Stimulated activated CD8-positive, alpha-beta memory T cell treated with anti-CD3 and anti-CD28 coated beads, Interleukin-2, amount 100 ng/mL, for 1 hour (primary cell): Measurements from ENCODE around the gene AQP3.
"Not testable (repeated sequence)": the region's sequence is repeated elsewhere in the genome, so short reads cannot be mapped to it uniquely, and the experiment has no call there.

Experiments used
- DNase-seq, 2 donors: peaks; one replicate each; pipeline ENCODE4 v3.0.0-alpha.2; 2020; ENCODE audit warnings: low read depth in 2 of 2

AQP3 gene

DNA sequence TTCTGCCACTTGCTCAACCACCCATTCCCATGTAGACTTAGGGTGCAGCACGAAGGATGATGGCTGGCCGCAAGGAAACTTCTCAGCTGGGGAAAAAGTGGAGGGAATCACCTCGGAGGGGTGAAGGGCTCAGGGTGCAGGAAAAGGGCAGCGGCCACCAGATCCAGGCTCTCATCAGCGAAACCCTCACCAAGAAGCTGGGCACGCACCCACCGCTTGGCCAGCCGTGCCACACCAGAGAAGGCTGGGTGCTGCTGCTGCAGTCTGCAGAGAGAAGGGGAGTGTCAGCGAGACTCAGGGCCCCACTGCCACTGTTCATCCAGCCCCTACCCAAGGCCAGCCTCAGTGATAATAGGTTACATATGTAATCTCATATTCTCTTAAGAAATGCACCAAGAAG, 17.7 kb upstream of the AQP3 start:
- no peak for DNase-seq

GRCh38 chr9:33464045-33464636, 16.7 kb upstream of the AQP3 start:
- DNase-seq = no peak

DNA sequence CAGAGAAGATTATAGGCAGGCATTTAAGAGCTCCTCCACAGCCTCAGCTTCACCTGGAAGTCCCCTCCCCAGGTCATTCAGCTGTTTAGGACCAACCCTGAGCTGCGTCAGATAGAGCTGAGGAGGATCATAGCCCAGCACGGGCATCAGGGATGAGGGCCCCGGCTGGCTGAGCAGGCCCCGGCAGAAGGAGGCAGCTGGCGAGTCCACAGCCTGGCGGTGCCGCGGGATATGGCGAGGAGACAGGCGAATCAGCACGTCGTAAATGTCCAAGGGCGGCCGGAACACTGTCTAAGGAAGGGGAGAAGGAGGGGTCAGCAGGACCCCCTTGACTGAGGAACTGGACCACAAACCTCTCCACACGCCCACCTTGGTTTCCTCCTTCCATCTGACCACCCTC, 15.8 kb upstream of the AQP3 start:
- DNase-seq = no peak

DNA sequence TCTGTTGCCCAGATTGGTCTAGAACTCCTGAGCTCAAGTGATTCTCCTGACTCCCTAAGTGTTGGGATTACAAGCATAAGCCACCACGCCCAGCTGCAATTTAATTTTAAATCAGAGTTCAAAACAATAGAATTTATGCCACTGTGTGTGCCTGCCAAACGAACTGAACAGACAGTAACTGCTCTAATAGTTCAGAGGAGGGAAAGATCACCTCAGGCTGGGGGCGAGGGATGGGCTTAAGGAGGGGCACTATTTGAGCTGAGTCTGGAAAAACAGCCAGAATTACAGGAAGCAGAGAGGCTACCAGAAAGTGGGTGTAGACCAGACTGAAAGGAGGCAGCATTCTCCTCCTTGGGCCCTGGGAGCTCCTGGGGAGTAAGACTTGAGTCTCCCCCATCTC, 14.1 kb upstream of the AQP3 start:
- DNase-seq = no peak

- DNase-seq = no peak
Measured at GRCh38 chr9:33460854-33461253, 13.5 kb upstream of the AQP3 start.

GRCh38 chr9:33459115-33459514, 11.7 kb upstream of the AQP3 start:
- no peak for DNase-seq

GRCh38 chr9:33458444-33458843, 11.1 kb upstream of the AQP3 start:
- DNase-seq = peak; percentile 27 to 50

DNA sequence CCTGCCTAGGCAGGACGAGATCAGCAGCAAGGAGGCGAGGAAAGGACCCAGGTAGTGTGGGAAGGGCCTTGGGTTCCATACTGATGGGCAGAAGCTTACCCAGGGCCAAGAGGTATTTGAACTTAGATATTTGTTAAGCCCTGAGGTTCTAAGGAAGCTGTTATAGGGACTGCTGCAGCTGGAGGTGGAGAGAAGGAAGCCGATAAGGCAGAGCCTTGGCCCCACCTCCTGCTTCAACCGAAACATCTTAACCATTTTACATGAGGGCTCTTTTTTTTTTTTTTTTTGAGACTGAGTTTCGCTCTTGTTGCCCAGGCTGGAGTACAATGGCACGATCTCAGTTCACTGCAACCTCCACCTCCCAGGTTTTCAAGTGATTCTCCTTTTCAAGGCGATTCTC, 8.6 kb upstream of the AQP3 start:
- DNase-seq = no peak

DNA sequence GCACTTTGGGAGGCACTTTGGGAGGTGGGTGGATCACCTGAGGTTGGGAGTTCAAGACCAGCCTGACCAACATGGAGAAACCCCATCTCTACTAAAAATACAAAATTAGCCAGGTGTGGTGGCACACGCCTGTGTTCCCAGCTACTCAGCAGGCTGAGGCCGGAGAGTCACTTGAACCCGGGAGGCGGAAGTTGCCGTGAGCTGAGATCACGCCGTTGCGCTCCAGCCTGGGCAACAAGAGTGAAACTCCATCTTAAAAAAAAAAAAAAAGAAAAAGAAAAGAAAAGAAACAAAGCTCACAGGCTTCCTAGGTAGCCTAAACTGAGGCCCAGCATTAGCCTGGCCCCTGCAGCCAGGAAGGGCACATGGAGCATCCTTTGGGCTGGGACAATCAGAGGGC, 8.1 kb upstream of the AQP3 start:
- DNase-seq = not testable (repeated sequence)

- DNase-seq = not testable (repeated sequence)
Measured at GRCh38 chr9:33454661-33455026, 7.3 kb upstream of the AQP3 start.

DNA sequence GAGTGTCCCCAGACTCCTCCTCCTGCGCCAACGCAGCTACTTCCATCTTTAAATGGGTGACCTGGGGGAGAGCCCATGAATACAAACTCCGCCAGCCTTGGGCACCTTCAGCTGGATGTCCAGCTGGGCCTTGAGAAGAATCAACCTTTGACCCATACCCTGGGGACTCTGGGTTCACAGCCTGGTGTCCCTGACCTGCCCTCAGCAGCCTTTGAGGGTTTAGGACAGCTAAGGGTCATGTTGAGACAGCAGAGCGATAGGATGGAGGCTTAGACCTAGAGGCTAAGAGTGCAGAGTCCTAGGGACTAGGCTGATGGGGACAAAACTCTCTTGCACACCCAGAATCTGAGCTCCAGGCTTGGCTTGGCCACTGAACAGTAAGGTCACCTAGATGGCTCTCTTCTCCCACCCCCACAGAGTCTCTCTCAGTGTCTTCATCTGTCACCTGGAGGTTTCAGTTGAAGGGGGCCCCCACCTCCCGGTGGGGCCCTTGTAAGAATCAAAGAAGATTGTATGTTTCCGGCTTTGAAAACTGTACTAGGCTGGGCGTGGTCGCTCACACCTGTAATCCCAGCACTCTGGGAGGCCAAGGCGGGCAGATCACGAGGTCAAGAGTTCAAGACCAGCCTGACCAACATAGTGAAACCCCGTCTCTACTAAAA, 6.7 kb upstream of the AQP3 start:
- DNase-seq = no peak

DNA sequence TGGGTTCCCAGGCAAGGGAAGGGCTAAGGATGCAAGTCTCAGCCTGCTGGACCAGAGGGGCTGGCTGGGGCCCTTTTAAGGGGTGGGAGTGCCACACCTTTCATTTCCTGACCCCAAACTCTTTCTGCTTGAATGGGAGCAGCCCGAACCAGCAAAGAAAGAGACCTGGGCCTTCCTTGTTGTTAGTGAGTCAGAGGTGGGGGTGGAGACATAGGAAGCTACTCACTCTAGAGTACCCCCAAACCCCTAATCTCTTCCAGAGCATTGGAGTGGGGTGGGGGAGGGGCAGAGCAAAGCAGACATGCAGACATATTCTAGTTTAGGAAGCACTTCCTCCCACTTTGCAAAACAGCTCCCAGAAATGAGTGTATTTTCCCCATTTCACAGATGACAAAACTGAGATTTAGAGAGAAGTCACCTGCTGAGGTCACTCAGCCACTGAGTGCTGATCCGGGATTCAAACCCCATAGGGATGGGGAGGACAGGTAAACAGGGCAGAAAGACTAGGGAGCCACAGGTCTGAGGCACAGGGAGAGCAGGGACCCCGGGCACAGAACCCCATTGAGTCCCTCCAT, 6.0 kb upstream of the AQP3 start:
- DNase-seq = no peak

DNA sequence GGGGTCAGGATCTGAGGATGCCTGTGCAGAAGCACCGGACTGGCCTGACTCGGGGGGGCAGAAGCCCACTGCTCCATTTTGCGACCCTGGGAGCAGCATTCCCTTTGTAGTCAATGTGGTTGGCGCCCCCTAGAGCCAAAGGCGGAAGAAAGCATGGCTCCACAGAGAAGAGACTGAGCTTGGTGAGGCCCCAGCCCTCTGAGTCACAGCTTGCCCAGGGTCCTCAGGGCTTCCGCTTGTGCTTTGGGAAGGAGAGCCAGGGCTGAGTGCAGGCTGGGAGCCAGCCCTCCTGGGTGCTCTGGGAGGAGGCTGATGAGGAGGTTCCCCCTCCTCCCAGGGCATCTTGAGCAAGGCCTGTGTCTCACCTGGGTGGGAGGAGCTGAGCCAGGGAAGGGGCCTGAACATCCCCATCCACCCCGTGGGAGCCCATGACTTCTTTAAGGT, 5.5 kb upstream of the AQP3 start:
- peak; percentile 14 to 16 for DNase-seq

DNA sequence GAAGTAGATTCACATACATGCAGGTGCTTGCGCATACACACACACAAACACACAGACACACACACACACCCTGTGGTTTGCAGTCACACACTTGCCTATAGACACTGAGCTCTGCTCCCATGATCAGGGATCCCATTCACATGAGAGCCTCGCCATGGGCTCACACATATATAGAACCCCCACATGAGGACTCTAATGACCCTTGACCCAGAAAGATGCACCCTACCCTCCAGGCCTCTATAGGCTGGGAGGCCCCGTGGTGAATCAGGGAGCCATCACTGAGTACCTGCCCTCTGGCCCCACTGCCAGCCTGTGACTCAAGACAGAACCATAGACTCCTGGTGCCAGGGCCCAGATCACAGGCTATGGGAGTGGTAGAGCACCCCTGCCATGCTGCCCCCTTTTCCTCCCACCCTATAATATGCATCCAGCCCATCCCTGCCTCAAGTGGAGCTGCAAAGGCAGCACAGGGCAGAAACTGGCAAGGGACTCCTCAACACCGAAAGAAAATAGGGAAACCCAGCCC, 3.3 kb upstream of the AQP3 start:
- DNase-seq = no peak

- DNase-seq = no peak
Measured at GRCh38 chr9:33449715-33450114, 2.3 kb upstream of the AQP3 start.

- no peak for DNase-seq
Measured at GRCh38 chr9:33447799-33448553, 583 bp upstream of the AQP3 start.

DNA sequence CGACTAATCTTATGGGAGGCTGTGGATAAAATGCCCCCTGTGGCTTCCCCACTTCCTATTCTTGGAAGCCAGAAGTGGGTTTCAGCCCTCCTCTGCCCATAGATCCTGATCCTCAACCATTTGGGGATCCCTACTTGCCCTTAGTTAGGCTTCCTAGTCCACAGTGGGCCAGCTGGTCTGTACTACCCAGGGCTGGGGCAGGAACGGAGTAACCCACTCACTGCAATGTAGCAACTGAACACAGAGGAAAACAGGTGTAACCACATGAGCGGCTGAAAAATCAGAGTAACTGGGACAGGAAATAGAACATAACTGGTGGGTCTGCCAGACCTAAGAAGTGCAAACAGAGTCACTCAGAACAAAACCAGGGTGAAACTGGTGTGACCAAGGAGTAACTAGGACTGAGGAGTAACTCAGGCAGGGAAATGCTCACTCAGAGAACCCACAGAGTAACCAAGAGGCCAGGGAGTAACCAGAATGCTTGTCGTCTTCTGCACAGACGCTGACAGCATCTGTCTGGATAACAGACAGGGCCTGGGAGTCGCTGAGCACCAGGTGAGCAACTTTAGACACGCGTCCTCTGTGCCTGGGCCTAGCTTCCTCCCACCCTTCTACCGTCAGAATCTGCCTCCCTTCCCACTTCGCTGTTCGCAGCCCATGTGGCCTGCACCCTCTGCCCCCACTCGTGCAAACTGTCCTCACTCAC, 1.0 kb downstream of the AQP3 start:
- DNase-seq = peak; percentile 8 to 14

DNA sequence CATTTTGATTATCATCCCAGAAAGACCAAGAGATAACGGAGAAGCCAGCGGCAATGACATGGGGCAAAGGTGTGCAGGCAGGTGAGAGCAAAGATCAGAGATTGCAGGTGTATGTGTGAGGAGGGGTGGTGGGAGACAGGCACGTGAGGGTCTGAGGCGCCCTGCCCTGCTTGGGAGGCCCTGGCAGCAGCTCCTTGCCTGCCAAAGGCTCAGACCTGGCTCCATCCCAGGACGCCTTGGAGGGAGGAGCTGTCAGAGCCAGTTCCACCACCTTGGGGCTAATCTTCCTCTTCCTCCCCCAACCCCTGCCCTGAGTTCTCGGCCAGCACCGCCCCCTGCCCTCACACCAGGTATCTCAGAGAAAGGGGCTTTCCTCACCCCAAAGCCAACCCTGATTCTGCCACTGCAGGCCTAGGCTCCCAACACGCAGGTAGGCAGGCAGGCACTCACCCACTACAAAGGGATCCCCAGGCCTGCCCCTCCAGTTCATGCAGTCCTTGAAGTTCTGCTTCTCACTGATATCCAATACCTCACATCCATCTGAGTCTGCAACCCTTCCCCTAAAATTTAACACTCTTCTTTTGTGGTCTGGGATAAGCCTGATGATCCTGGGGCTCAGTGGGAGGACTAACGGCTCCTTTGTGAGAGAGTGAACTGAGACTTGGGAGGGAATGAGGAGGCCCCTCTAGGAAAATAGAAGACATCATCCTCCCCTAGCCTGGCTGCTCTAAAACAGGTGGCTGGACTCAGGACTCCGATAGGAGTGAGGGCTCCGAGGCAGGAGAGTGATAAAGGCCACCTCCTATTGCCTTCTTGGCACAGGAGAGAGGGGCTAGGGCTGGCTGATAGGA, 1.8 kb downstream of the AQP3 start:
- DNase-seq = no peak

- no peak for DNase-seq
Measured at GRCh38 chr9:33443464-33444154, 3.8 kb downstream of the AQP3 start.

- DNase-seq = no peak
Measured at GRCh38 chr9:33443047-33443446, 4.3 kb downstream of the AQP3 start.
